Right ventricle myocardium inferior (tissue), 1 donor: ENCODE results near the gene OR1Q1. TPM values are rescaled to one million over a fixed set of nuclear protein-coding genes. Genes with fewer than 3 reads are reported as not detected.
"Not testable (repeated sequence)": the region's sequence is repeated elsewhere in the genome, so short reads cannot be mapped to it uniquely, and the experiment has no call there.

Source experiments
- ATAC-seq: fragments of 200-7000 bp; cut with Tn5 transposase; one replicate; pipeline ENCODE4 v1.9.1; 2020; ENCODE audit warnings: mild to moderate bottlenecking, moderate library complexity
- DNase-seq: peaks from one replicate; pipeline ENCODE4 v3.0.0; 2021; ENCODE audit errors: missing footprints
- intact Hi-C: fragments of 100-400 bp; cut with DNase I; formaldehyde crosslinking; loops from one replicate; pipeline ENCODE4 v1.11.0; 2022
- long read RNA-seq: library from polyadenylated mRNA; unstranded; transcript quantifications from one replicate; pipeline ENCODE4 v2.0.0, GENCODE V29; 2021
- total RNA-seq: library from RNA; stranded (reverse); fragmentation: NEBNext Ultra II Directional; extraction: Animal tissue kit (Norgen Biotek cat#: 25700); gene quantifications from one replicate; pipeline ENCODE4 v1.2.1, GENCODE V29; 2021
- donor health status: DM: no; HTN: yes; CAD: no; lungs with severe emphysema.

Gene OR1Q1
- not detected for total RNA-seq
- long read RNA-seq, result 0 reads

GRCh38 chr9:122614362-122614761 lies at the start of gene OR1Q1:
Gene OR1Q1, plus strand, starts transcription at chr9:122614738. Its CDS starts 0 bp downstream, at chr9:122614738.
- intact Hi-C loops, result no loop called here

GRCh38 chr9:122567901-122568300 lies 46.6 kb upstream of the OR1Q1 start:
- DNase-seq, result no peak
- intact Hi-C loops, result no loop called here
- ATAC-seq, result no peak

More at GRCh38 chr9:122614362-122614761, at the start of gene OR1Q1:
- no peak for DNase-seq
- ATAC-seq, result no peak

GRCh38 chr9:122572456-122572855 lies 42.1 kb upstream of the OR1Q1 start:
- intact Hi-C loops, result no loop called here
- ATAC-seq, result no peak
- no peak for DNase-seq

GRCh38 chr9:122579874-122580273 lies 34.7 kb upstream of the OR1Q1 start:
- no peak for DNase-seq
- ATAC-seq, result no peak

GRCh38 chr9:122580360-122580759 lies 34.2 kb upstream of the OR1Q1 start:
- intact Hi-C loops, result no loop called here
- DNase-seq, result no peak
- ATAC-seq, result no peak

More at GRCh38 chr9:122579874-122580273, 34.7 kb upstream of the OR1Q1 start:
- intact Hi-C loops, result no loop called here

- DNase-seq, intact Hi-C loops, ATAC-seq: not testable (repeated sequence)
These were observed 31.3 kb upstream of the OR1Q1 start, which contains the start of gene OR1L8 for GRCh38 chr9:122583284-122583683. Gene OR1L8, minus strand, starts transcription at chr9:122583384. Its CDS starts 14,907 bp downstream, at chr9:122568477.

- ATAC-seq, result no peak
- DNase-seq, result no peak
- intact Hi-C loops, result no loop called here
These were observed 8.8 kb upstream of the OR1Q1 start for GRCh38 chr9:122605691-122606090.

GRCh38 chr9:122606587-122606986 lies 8.0 kb upstream of the OR1Q1 start:
- ATAC-seq, result no peak
- intact Hi-C loops, result no loop called here
- DNase-seq, result no peak

- intact Hi-C loops, result no loop called here
- ATAC-seq, result no peak
- no peak for DNase-seq
These were observed 4.7 kb upstream of the OR1Q1 start for GRCh38 chr9:122609804-122610203.

- ATAC-seq, result no peak
- intact Hi-C loops, result no loop called here
These were observed 5.5 kb downstream of the OR1Q1 start for GRCh38 chr9:122619996-122620395.

GRCh38 chr9:122642226-122642625 lies 27.7 kb downstream of the OR1Q1 start:
- intact Hi-C loops, result no loop called here
- ATAC-seq, result no peak
- no peak for DNase-seq

More at GRCh38 chr9:122619996-122620395, 5.5 kb downstream of the OR1Q1 start:
- no peak for DNase-seq

GRCh38 chr9:122656378-122656777 lies 41.8 kb downstream of the OR1Q1 start:
- ATAC-seq (no peak), DNase-seq (no peak)
- intact Hi-C loops, result no loop called here

GRCh38 chr9:122657527-122657926 lies 43.0 kb downstream of the OR1Q1 start, which contains the start of gene OR1B1:
Gene OR1B1, minus strand, starts transcription at chr9:122657627.
- intact Hi-C loops, result no loop called here
- no peak for ATAC-seq
- DNase-seq, result no peak

GRCh38 chr9:122661416-122661815 lies 46.9 kb downstream of the OR1Q1 start, which contains the start of gene OR1L1:
Gene OR1L1, plus strand, starts transcription at chr9:122661716. Its CDS starts 0 bp downstream, at chr9:122661716.
- no peak for ATAC-seq
- no peak for DNase-seq
- intact Hi-C loops, result no loop called here

Other genes with a start within 250 kb of the OR1Q1 start
- gene PTGS1, start 243.7 kb upstream of the OR1Q1 start, total RNA-seq, result 4.0 TPM
- not detected for gene OR1J1, start 136.8 kb upstream of the OR1Q1 start, total RNA-seq
- gene OR1J2, start 103.9 kb upstream of the OR1Q1 start, total RNA-seq, result not detected
- not detected for gene OR1J4, start 95.6 kb upstream of the OR1Q1 start, total RNA-seq
- gene OR1N1, start 87.4 kb upstream of the OR1Q1 start, total RNA-seq, result not detected
- gene OR1N2, start 61.6 kb upstream of the OR1Q1 start, total RNA-seq, result not detected
- not detected for gene OR1L8, start 31.4 kb upstream of the OR1Q1 start, total RNA-seq
- gene OR1B1, start 42.9 kb downstream of the OR1Q1 start, total RNA-seq, result not detected
- not detected for gene OR1L1, start 47.0 kb downstream of the OR1Q1 start, total RNA-seq
- gene OR1L3, start 60.4 kb downstream of the OR1Q1 start, total RNA-seq, result not detected
- not detected for gene OR1L4, start 109.3 kb downstream of the OR1Q1 start, total RNA-seq
- not detected for gene OR1L6, start 127.6 kb downstream of the OR1Q1 start, total RNA-seq
- gene OR5C1, start 174.2 kb downstream of the OR1Q1 start, total RNA-seq, result not detected
- gene OR1K1, start 185.4 kb downstream of the OR1Q1 start, total RNA-seq, result not detected
- 8.7 TPM for gene PDCL, start 213.8 kb downstream of the OR1Q1 start, total RNA-seq